GM11168 (cell line): Measurements from ENCODE around the gene RGL1.

Experiments
- in situ Hi-C: fragments of 300-500 bp; cut with MboI; formaldehyde crosslinking; loops from one replicate; pipeline ENCODE4 v1.12.0; 2022; ENCODE audit warnings: low sequenced_read_pairs; ENCODE audit not compliant: unreplicated experiment

Gene RGL1

GRCh38 chr1:183941001-183941400, 136.1 kb downstream of the RGL1 start:
- in situ Hi-C loops, result no loop called here

GRCh38 chr1:183942933-183943693, 138.2 kb downstream of the RGL1 start:
- in situ Hi-C loops, result no loop called here

GRCh38 chr1:183945428-183946319, 140.8 kb downstream of the RGL1 start:
- in situ Hi-C loops, result no loop called here

GRCh38 chr1:183946320-183946613, 141.3 kb downstream of the RGL1 start:
- in situ Hi-C loops, result no loop called here

GRCh38 chr1:183947988-183948387, 143.1 kb downstream of the RGL1 start:
- in situ Hi-C loops, result no loop called here

GRCh38 chr1:183952101-183952500, 147.2 kb downstream of the RGL1 start:
- in situ Hi-C loops, result no loop called here

GRCh38 chr1:183953031-183953430, 148.1 kb downstream of the RGL1 start:
- in situ Hi-C loops, result no loop called here

- in situ Hi-C loops, result no loop called here
Measured at GRCh38 chr1:183954496-183954895, 149.6 kb downstream of the RGL1 start.

- in situ Hi-C loops, result no loop called here
Measured at GRCh38 chr1:183956559-183957188, 151.8 kb downstream of the RGL1 start.

- in situ Hi-C loops, result no loop called here
Measured at GRCh38 chr1:183957216-183957830, 152.4 kb downstream of the RGL1 start.

- in situ Hi-C loops, result no loop called here
Measured at GRCh38 chr1:183958958-183959357, 154.0 kb downstream of the RGL1 start.

- in situ Hi-C loops, result no loop called here
Measured at GRCh38 chr1:183961132-183961531, 156.2 kb downstream of the RGL1 start.

GRCh38 chr1:183962903-183963302, 158.0 kb downstream of the RGL1 start:
- in situ Hi-C loops, result no loop called here

- in situ Hi-C loops, result no loop called here
Measured at GRCh38 chr1:183965726-183966125, 160.8 kb downstream of the RGL1 start.

GRCh38 chr1:183966487-183966886, 161.6 kb downstream of the RGL1 start:
- in situ Hi-C loops, result no loop called here

- in situ Hi-C loops, result no loop called here
Measured at GRCh38 chr1:183967914-183968313, 163.0 kb downstream of the RGL1 start.

- in situ Hi-C loops, result no loop called here
Measured at GRCh38 chr1:183968386-183968785, 163.5 kb downstream of the RGL1 start.

GRCh38 chr1:183970516-183971300, 165.8 kb downstream of the RGL1 start:
- in situ Hi-C loops, result no loop called here

- in situ Hi-C loops, result no loop called here
Measured at GRCh38 chr1:183975651-183976050, 170.7 kb downstream of the RGL1 start.

GRCh38 chr1:183977717-183978116, 172.8 kb downstream of the RGL1 start:
- in situ Hi-C loops, result no loop called here
